Measurements from ENCODE around the gene EDN2. TPM values are rescaled to one million over a fixed set of nuclear protein-coding genes. Genes with fewer than 3 reads are reported as not detected.

The EDN2 gene
- total and polyA plus RNA-seq, 2 of the 8 experiments (the other 6 are each of a cell fraction or from before 2014, with no cell fraction given) = 0.32 to 0.39 TPM

- TF ChIP-seq CHD7 (IDR thresholded peaks at IDR 0.05; ENCODE audit: insufficient replicate concordance, low read length) = no peak
- 0 out of 2 replicates have a peak, but pooled peaks have one; percentile 32 for TF ChIP-seq GABPA (IDR thresholded peaks at IDR 0.05; ENCODE audit: borderline replicate concordance, insufficient read depth, low read length)
- no peak for TF ChIP-seq RNF2 (IDR thresholded peaks at IDR 0.05; ENCODE audit: borderline replicate concordance, low read depth, low read length, missing control alignments, poor library complexity, severe bottlenecking)
- TF ChIP-seq MAX (IDR thresholded peaks at IDR 0.05) = peak; percentile 72
- TF ChIP-seq SIN3A (conservative IDR thresholded peaks at IDR 0.05 in 1 of 2, IDR thresholded peaks at IDR 0.05 in 1 of 2; ENCODE audit: low read depth in 1 of 2, low read length in 2 of 2) = no peak
- no peak for TF ChIP-seq CREB1 (IDR thresholded peaks at IDR 0.05)
- TF ChIP-seq SIRT6 (IDR thresholded peaks at IDR 0.05; ENCODE audit: low read length) = no peak
- no peak for TF ChIP-seq EP300 (IDR thresholded peaks at IDR 0.05; ENCODE audit: borderline replicate concordance in 1 of 2, low read depth in 2 of 2, low read length in 2 of 2)
- TF ChIP-seq CHD1 (IDR thresholded peaks at IDR 0.05; ENCODE audit: low read depth, low read length) = no peak
- no peak for TF ChIP-seq POLR2AphosphoS5 (IDR thresholded peaks at IDR 0.05; ENCODE audit: low read depth, low read length)
- TF ChIP-seq SP2 (IDR thresholded peaks at IDR 0.05; ENCODE audit: low read length) = no peak
Observed at GRCh38 chr1:41513383-41513735, 28.9 kb upstream of the EDN2 start (continued).
